Esophagus muscularis mucosa (tissue), 4 donors: ENCODE results near the gene LYZL4. TPM values are rescaled to one million over a fixed set of nuclear protein-coding genes. Genes with fewer than 3 reads are reported as not detected.

Source experiments
- DNase-seq: peaks from one replicate; pipeline ENCODE4 v3.0.0-alpha.2; 2017; ENCODE audit errors: extremely low spot score
- H3K27ac ChIP-seq, 4 donors: fragments of 200-600 bp; sonication (generic); replicated peaks in 1 of 4; 1 replicate in 3 of 4; 2 replicates in 1 of 4; pipeline ENCODE4 v1.5.1; 2016 to 2019; ENCODE audit warnings: mild to moderate bottlenecking in 1 of 4
- H3K27me3 ChIP-seq, 4 donors: fragments of 200-600 bp; sonication (generic); one replicate each; pipeline versions ENCODE4 v1.5.1 to v1.6.0; 2016 to 2019
- H3K36me3 ChIP-seq, 4 donors: fragments of 200-600 bp; sonication (generic); one replicate each; pipeline ENCODE4 v1.5.1; 2016 to 2019
- H3K4me1 ChIP-seq, 4 donors: fragments of 200-600 bp; sonication (generic); one replicate each; pipeline ENCODE4 v1.5.1; 2016 to 2019
- H3K4me3 ChIP-seq, 4 donors: fragments of 200-600 bp; sonication (generic); 1 replicate in 2 of 4; 2 replicates in 2 of 4; pipeline ENCODE4 v1.5.1; 2016 to 2019; ENCODE audit warnings: mild to moderate bottlenecking in 4 of 4, moderate library complexity in 1 of 4
- H3K9me3 ChIP-seq, 4 donors: fragments of 200-600 bp; sonication (generic); 1 replicate in 3 of 4; 2 replicates in 1 of 4; pipeline ENCODE4 v1.5.1; 2016 to 2019
- CTCF ChIP-seq, 3 experiments: fragments of 200-600 bp in 2 of 3; fragments of 450-650 bp in 1 of 3; sonication (generic) in 2 of 3; IDR thresholded peaks; one replicate each; pipeline ENCODE4 v1.5.1; 2017 to 2019; ENCODE audit warnings: antibody characterized with exemption in 3 of 3, mild to moderate bottlenecking in 2 of 3, moderate library complexity in 1 of 3
- EP300 ChIP-seq: sonication (generic); formaldehyde crosslinking; IDR thresholded peaks from one replicate; pipeline ENCODE4 v1.6.1; 2017; ENCODE audit warnings: antibody characterized with exemption
- POLR2A ChIP-seq: fragments of 450-650 bp; IDR thresholded peaks from one replicate; pipeline ENCODE4 v1.6.1; 2017; ENCODE audit warnings: antibody characterized with exemption, moderate library complexity, mild to moderate bottlenecking, low read depth
- POLR2AphosphoS5 ChIP-seq, 2 donors: sonication (generic); formaldehyde crosslinking; IDR thresholded peaks; one replicate each; pipeline ENCODE4 v1.6.1; 2017; ENCODE audit warnings: antibody characterized with exemption in 2 of 2
- WGBS: methylation state at CpG from one replicate; pipeline ENCODE4 v1.1.5; 2018; 5-methylcytosine and 5-hydroxymethylcytosine counted together
- intact Hi-C: fragments of 100-400 bp; cut with DNase I; formaldehyde crosslinking; loops from one replicate; pipeline ENCODE4 v1.15.1; 2023
- total RNA-seq, 4 donors: library from RNA; depleted of rRNA; stranded (reverse); fragments of >200 nt; gene quantifications; one replicate each; pipeline versions ENCODE4 v1.1.0 to v1.2.1, GENCODE V29; 2016

The LYZL4 gene
- total RNA-seq, 4 donors from 2014 or later = not detected

GRCh38 chr3:42369832-42370231, 40.6 kb downstream of the LYZL4 start:
- peak overlapping the region in 3 of 4 donors; percentile 11 to 49 (median 49) for H3K27ac ChIP-seq
- H3K36me3 ChIP-seq = no peaks in the 10 kb centered on the region
- peaks cover 3 to 34% (median 23%) of the 10 kb centered on the region in 4 donors for H3K4me1 ChIP-seq
- DNase-seq = no peak
- peaks cover 0 to 5% (median 2%) of the 10 kb centered on the region in 4 donors for H3K9me3 ChIP-seq
- H3K4me3 ChIP-seq = peak overlapping the region in 1 of 4 donors; percentile 9
- TF ChIP-seq POLR2AphosphoS5 (IDR thresholded peaks at IDR 0.05) = no peak
- TF ChIP-seq POLR2A = no peak
- no peak for TF ChIP-seq CTCF (IDR thresholded peaks at IDR 0.05)
- no peak for TF ChIP-seq EP300
- no peaks in the 10 kb centered on the region for H3K27me3 ChIP-seq
- 52% methylated on average over 4 of the region's 4 CpGs for whole genome bisulfite sequencing
- intact Hi-C loops = no loop called here

GRCh38 chr3:42369304-42369703, 41.1 kb downstream of the LYZL4 start:
- Histone ChIP-seq H3K4me3 (peak overlapping the region in 1 of 4 donors; percentile 9), H3K9me3 (peaks cover 0 to 6% (median 2%) of the 10 kb centered on the region in 4 donors), H3K36me3 (no peaks in the 10 kb centered on the region), H3K27me3 (no peaks in the 10 kb centered on the region), H3K4me1 (peaks cover 3 to 34% (median 23%) of the 10 kb centered on the region in 4 donors), H3K27ac (peak overlapping the region; percentile 11 to 49 (median 45))
- 8% methylated on average over 4 of the region's 4 CpGs for WGBS
- intact Hi-C loops = no loop called here
- no peak for DNase-seq
- TF ChIP-seq POLR2A = no peak
- no peak for TF ChIP-seq POLR2AphosphoS5 (IDR thresholded peaks at IDR 0.05)
- no peak for TF ChIP-seq CTCF (IDR thresholded peaks at IDR 0.05)
- TF ChIP-seq EP300 = no peak

DNA sequence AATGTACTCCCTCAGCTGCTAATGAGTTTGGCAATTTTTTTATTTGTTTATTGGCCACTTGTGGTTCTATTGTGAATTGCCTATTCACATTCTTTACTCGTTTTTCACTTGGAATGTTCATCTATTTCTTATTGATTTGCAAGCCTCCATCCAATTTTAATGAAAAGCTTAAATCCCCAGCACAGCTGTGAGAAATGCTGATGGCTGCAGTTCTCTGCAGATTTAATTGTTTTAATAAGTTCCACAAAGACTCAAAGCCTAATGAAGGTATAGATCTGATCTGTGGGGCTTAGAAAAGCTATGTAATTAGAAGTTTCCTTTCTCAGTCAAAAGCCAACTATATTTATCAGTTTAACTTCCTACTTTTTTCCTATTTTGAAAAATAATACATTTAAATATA, 41.5 kb downstream of the LYZL4 start:
- H3K27ac ChIP-seq = peak overlapping the region; percentile 11 to 49 (median 45)
- H3K4me3 ChIP-seq = peak overlapping the region in 1 of 4 donors; percentile 9
- no peak for DNase-seq
- peaks cover 3 to 34% (median 23%) of the 10 kb centered on the region in 4 donors for H3K4me1 ChIP-seq
- peaks cover 0 to 6% (median 2%) of the 10 kb centered on the region in 4 donors for H3K9me3 ChIP-seq
- WGBS = 21% methylated on average over 1 of the region's 1 CpG
- H3K27me3 ChIP-seq = no peaks in the 10 kb centered on the region
- TF ChIP-seq POLR2AphosphoS5 (IDR thresholded peaks at IDR 0.05) (no peak), POLR2A (no peak), CTCF (IDR thresholded peaks at IDR 0.05) (no peak), EP300 (no peak)
- intact Hi-C loops = no loop called here
- H3K36me3 ChIP-seq = no peaks in the 10 kb centered on the region

DNA sequence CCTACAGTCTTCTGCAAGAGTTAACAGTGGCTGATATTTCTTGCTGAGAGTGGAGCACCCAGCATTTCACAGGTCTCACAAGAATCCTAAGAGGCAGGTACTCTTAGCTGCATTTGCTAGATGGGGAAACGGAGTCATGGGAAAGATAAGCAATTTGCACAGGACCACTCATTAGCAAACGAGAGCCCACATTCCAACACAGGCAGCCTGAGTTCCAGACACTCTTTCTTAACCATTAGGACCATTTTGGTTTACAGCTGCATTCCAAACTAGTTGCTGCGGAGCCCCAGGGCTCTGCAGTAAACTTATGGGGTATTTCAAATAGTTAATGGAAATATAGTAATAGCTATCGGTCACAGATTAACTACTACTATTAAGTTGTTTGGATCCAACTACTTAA, 42.5 kb downstream of the LYZL4 start:
- peaks cover 0 to 6% (median 2%) of the 10 kb centered on the region in 4 donors for H3K9me3 ChIP-seq
- intact Hi-C loops = no loop called here
- no peak for DNase-seq
- H3K36me3 ChIP-seq = no peaks in the 10 kb centered on the region
- TF ChIP-seq POLR2AphosphoS5 (IDR thresholded peaks at IDR 0.05) (no peak), EP300 (no peak), POLR2A (no peak), CTCF (IDR thresholded peaks at IDR 0.05) (no peak)
- H3K27me3 ChIP-seq = no peaks in the 10 kb centered on the region
- peaks cover 3 to 34% (median 23%) of the 10 kb centered on the region in 4 donors for H3K4me1 ChIP-seq
- 63% methylated on average over 4 of the region's 4 CpGs for WGBS
- H3K4me3 ChIP-seq = no peak overlapping the region
- no peak overlapping the region for H3K27ac ChIP-seq

DNA sequence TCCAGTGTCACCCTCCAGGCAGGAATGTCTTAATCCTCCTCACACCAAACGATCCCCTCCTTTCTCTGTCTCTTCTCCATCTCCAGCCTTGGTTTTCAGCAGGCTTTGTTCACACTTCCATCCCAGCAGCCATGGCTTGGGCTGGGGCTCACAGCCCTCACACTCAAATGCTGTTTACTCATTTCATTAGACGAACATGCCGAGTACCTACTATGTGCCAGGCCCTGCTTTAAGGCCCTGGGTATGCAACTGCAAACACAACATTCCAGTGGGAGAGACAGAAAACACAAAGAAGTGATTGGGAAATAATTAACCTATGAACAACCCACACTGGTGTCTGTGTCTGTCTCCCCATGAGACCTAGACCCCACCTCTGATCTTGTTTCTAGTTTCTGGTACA, 43.9 kb downstream of the LYZL4 start:
- WGBS = 80% methylated on average over 3 of the region's 3 CpGs
- Histone ChIP-seq H3K36me3 (no peaks in the 10 kb centered on the region), H3K4me3 (no peak overlapping the region), H3K9me3 (peaks cover 0 to 6% (median 2%) of the 10 kb centered on the region in 4 donors), H3K27me3 (no peaks in the 10 kb centered on the region), H3K4me1 (peaks cover 3 to 31% (median 18%) of the 10 kb centered on the region in 4 donors), H3K27ac (no peak overlapping the region)
- DNase-seq = no peak
- TF ChIP-seq EP300 = no peak
- TF ChIP-seq CTCF (IDR thresholded peaks at IDR 0.05) = no peak
- no peak for TF ChIP-seq POLR2AphosphoS5 (IDR thresholded peaks at IDR 0.05)
- TF ChIP-seq POLR2A = no peak
- intact Hi-C loops = no loop called here
